Gastrocnemius medialis (tissue), 4 donors: Measurements from ENCODE around the gene AQP9.

Experiments
- POLR2A ChIP-seq, 2 donors: fragments of 450-650 bp; IDR thresholded peaks; one replicate each; pipeline ENCODE4 v1.6.1; 2017; ENCODE audit warnings: antibody characterized with exemption in 2 of 2, mild to moderate bottlenecking in 2 of 2, moderate library complexity in 2 of 2
- TF ChIP-seq, protein P1 (sequence below), 5 experiments: fragments of 450-650 bp in 3 of 5; fragments of 200-600 bp in 2 of 5; sonication (generic) in 2 of 5; IDR thresholded peaks in 4 of 5; conservative IDR thresholded peaks in 1 of 5; 1 replicate in 4 of 5; 2 replicates in 1 of 5; pipeline ENCODE4 v1.5.1; 2016 to 2019; ENCODE audit warnings: antibody characterized with exemption in 5 of 5, mild to moderate bottlenecking in 3 of 5, moderate library complexity in 3 of 5

GRCh38 chr15:58135511-58136174 is 2.5 kb upstream of the AQP9 start:
- no peak for TF ChIP-seq POLR2A (IDR thresholded peaks at IDR 0.05)
- TF ChIP-seq, protein P1, sequence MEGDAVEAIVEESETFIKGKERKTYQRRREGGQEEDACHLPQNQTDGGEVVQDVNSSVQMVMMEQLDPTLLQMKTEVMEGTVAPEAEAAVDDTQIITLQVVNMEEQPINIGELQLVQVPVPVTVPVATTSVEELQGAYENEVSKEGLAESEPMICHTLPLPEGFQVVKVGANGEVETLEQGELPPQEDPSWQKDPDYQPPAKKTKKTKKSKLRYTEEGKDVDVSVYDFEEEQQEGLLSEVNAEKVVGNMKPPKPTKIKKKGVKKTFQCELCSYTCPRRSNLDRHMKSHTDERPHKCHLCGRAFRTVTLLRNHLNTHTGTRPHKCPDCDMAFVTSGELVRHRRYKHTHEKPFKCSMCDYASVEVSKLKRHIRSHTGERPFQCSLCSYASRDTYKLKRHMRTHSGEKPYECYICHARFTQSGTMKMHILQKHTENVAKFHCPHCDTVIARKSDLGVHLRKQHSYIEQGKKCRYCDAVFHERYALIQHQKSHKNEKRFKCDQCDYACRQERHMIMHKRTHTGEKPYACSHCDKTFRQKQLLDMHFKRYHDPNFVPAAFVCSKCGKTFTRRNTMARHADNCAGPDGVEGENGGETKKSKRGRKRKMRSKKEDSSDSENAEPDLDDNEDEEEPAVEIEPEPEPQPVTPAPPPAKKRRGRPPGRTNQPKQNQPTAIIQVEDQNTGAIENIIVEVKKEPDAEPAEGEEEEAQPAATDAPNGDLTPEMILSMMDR (IDR thresholded peaks at IDR 0.05 in 4 of 5, conservative IDR thresholded peaks at IDR 0.05 in 1 of 5), result no peak
